IPS-18a (cell line): ENCODE data around the gene PPP1R7.

Experiments used
- H3K27ac ChIP-seq: one replicate; pipeline ENCODE4 v1.5.1; 2013; ENCODE audit warnings: low read length
- H3K27me3 ChIP-seq: one replicate; pipeline ENCODE4 v1.6.1; 2013; ENCODE audit warnings: mild to moderate bottlenecking, low read length; ENCODE audit not compliant: control insufficient read depth, insufficient read depth
- H3K36me3 ChIP-seq: one replicate; pipeline ENCODE4 v1.6.1; 2013; ENCODE audit warnings: low read depth, low read length; ENCODE audit not compliant: control insufficient read depth
- H3K4me1 ChIP-seq: one replicate; pipeline ENCODE4 v1.6.1; 2013; ENCODE audit warnings: low read depth, low read length; ENCODE audit not compliant: control insufficient read depth
- H3K4me3 ChIP-seq: one replicate; pipeline ENCODE4 v1.5.1; 2013; ENCODE audit warnings: low read length
- H3K9ac ChIP-seq: one replicate; pipeline ENCODE4 v1.6.1; 2013; ENCODE audit warnings: mild to moderate bottlenecking, low read length, moderate library complexity
- H3K9me3 ChIP-seq: one replicate; pipeline ENCODE4 v1.6.1; 2013; ENCODE audit warnings: low read depth, low read length; ENCODE audit not compliant: control insufficient read depth

Gene PPP1R7

DNA sequence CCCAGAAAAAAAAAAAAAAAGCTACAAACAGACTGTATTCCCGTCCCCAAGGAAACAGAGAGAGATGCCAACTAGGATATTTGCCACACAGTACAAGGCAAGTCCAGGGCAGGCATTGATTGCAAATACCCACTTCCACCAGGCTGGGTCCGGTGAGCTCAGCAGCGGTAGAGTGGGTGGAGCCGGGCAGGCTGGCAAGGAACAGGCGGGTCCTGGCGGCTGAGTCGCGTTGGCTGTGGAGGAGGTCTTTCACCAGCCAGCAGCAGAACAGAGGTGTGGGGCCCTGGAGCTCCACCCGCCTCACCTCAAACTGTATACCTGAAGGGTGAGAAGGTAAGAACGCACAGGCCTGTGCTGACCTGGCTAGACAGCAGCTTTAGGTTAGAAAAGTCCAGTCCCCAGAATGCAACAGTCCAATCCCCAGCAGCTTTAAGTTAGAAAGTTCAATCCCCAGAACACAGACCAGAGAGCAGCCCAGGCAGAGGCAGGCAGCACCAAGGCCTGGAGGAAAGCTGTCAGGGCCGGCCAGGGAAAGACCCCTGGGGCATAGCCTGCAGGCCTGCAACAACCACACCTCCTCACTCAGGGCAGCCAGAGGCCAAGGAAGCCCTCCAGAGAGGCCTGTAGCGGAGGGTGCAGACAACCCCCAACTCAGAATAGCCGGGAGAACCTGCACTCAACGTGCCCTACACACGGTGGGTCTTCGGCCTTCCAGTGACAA, 26.3 kb upstream of the PPP1R7 start:
- no peaks in the 10 kb centered on the region for H3K4me1 ChIP-seq
- H3K9ac ChIP-seq, result no peak overlapping the region
- no peak overlapping the region for H3K4me3 ChIP-seq
- H3K9me3 ChIP-seq, result no peaks in the 10 kb centered on the region
- no peak overlapping the region for H3K27ac ChIP-seq
- peaks cover 22% of the 10 kb centered on the region for H3K36me3 ChIP-seq
- H3K27me3 ChIP-seq, result no peaks in the 10 kb centered on the region

GRCh38 chr2:241125626-241126025, 24.6 kb upstream of the PPP1R7 start:
- Histone ChIP-seq H3K9ac (no peak overlapping the region), H3K27me3 (no peaks in the 10 kb centered on the region), H3K9me3 (no peaks in the 10 kb centered on the region), H3K36me3 (peaks cover 22% of the 10 kb centered on the region), H3K27ac (no peak overlapping the region), H3K4me3 (no peak overlapping the region), H3K4me1 (no peaks in the 10 kb centered on the region)

DNA sequence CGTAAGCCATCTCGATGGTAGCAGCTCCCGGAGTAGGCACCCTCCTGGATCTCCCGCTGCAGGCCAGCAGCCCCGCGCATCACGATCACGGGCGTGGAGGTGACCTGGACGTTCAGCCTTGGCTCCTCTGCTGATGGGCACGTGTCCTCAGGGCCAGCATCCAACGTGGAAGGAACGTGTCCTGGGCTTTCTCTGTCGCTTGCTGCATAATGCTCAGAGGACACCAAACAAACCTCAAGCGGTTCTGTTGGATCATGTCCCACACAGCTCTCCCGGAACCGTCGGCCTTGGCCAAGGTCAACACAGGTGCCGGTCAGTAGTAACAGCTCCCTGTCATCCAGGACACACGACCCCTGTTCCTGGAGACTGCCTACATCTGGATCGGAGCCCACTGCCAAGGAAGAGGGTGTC, 24.1 kb upstream of the PPP1R7 start:
- H3K4me3 ChIP-seq, result no peak overlapping the region
- H3K27ac ChIP-seq, result no peak overlapping the region
- H3K9ac ChIP-seq, result no peak overlapping the region
- H3K36me3 ChIP-seq, result peaks cover 17% of the 10 kb centered on the region
- no peaks in the 10 kb centered on the region for H3K27me3 ChIP-seq
- no peaks in the 10 kb centered on the region for H3K4me1 ChIP-seq
- no peaks in the 10 kb centered on the region for H3K9me3 ChIP-seq

DNA sequence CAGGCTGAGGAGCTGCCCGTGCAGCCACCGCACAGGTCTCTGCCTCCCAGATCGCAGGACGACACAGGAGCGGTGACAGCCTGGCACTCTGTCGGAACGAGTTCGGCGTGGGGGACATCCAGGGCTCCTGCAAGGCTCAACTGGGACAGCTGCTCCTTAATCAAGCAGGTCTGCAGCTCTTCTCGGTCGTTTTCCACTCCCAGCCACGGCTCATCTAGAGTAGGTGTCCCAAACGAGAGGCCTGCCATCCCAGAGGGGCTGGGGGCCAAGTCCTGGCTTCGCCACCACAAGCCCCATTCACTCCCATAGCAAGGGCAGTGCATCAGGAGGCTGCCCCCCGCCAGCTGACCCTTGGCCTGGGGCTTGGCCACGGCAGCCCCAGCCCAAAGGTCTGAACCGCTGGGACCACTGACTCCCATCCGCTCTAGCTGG, 23.5 kb upstream of the PPP1R7 start:
- H3K4me3 ChIP-seq, result no peak overlapping the region
- no peak overlapping the region for H3K9ac ChIP-seq
- H3K36me3 ChIP-seq, result peaks cover 11% of the 10 kb centered on the region
- H3K4me1 ChIP-seq, result no peaks in the 10 kb centered on the region
- H3K9me3 ChIP-seq, result no peaks in the 10 kb centered on the region
- no peak overlapping the region for H3K27ac ChIP-seq
- H3K27me3 ChIP-seq, result no peaks in the 10 kb centered on the region

- Histone ChIP-seq H3K4me3 (no peak overlapping the region), H3K36me3 (peaks cover 12% of the 10 kb centered on the region), H3K27ac (no peak overlapping the region), H3K9me3 (no peaks in the 10 kb centered on the region), H3K9ac (no peak overlapping the region), H3K27me3 (no peaks in the 10 kb centered on the region), H3K4me1 (no peaks in the 10 kb centered on the region)
Observed at GRCh38 chr2:241128266-241128665, 22.0 kb upstream of the PPP1R7 start.

GRCh38 chr2:241129086-241129871, 21.0 kb upstream of the PPP1R7 start:
- peaks cover 12% of the 10 kb centered on the region for H3K36me3 ChIP-seq
- H3K4me3 ChIP-seq, result no peak overlapping the region
- no peaks in the 10 kb centered on the region for H3K9me3 ChIP-seq
- no peaks in the 10 kb centered on the region for H3K4me1 ChIP-seq
- H3K27ac ChIP-seq, result no peak overlapping the region
- no peak overlapping the region for H3K9ac ChIP-seq
- no peaks in the 10 kb centered on the region for H3K27me3 ChIP-seq

- Histone ChIP-seq H3K9me3 (no peaks in the 10 kb centered on the region), H3K36me3 (peaks cover 12% of the 10 kb centered on the region), H3K4me1 (no peaks in the 10 kb centered on the region)
Observed at GRCh38 chr2:241130316-241130715, 20.0 kb upstream of the PPP1R7 start.

DNA sequence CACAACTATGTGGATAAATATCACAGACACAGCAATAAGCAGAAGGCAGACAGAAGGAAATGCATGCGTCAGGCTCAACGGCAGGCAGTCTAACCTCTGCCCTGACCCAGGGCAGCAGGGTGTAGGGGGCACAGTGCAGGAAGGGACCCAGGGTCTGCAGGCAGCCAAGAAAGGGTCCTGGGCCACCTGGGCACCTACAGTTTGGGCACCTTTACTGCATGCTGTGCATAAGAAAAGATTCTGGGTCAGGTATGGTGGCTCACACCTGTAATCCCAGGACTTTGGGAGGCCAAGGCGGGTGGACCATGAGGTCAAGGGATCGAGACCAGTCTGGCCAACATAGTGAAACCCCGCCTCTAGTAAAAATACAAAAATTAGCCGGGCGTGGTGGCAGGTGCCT, 18.7 kb upstream of the PPP1R7 start:
- H3K36me3 ChIP-seq, result peaks cover 11% of the 10 kb centered on the region
- H3K27ac ChIP-seq, result no peak overlapping the region
- H3K9me3 ChIP-seq, result no peaks in the 10 kb centered on the region
- H3K4me1 ChIP-seq, result no peaks in the 10 kb centered on the region
- H3K4me3 ChIP-seq, result no peak overlapping the region
- H3K9ac ChIP-seq, result no peak overlapping the region
- H3K27me3 ChIP-seq, result no peaks in the 10 kb centered on the region

More at GRCh38 chr2:241130316-241130715, 20.0 kb upstream of the PPP1R7 start:
- H3K27me3 ChIP-seq, result no peaks in the 10 kb centered on the region
- no peak overlapping the region for H3K9ac ChIP-seq
- H3K4me3 ChIP-seq, result no peak overlapping the region
- no peak overlapping the region for H3K27ac ChIP-seq

- Histone ChIP-seq H3K27me3 (no peaks in the 10 kb centered on the region), H3K4me3 (no peak overlapping the region), H3K4me1 (no peaks in the 10 kb centered on the region), H3K9ac (no peak overlapping the region), H3K9me3 (no peaks in the 10 kb centered on the region), H3K27ac (no peak overlapping the region), H3K36me3 (peaks cover 20% of the 10 kb centered on the region)
Observed at GRCh38 chr2:241132538-241133435, 17.5 kb upstream of the PPP1R7 start.

GRCh38 chr2:241133436-241133820, 16.8 kb upstream of the PPP1R7 start:
- Histone ChIP-seq H3K4me1 (no peaks in the 10 kb centered on the region), H3K9me3 (no peaks in the 10 kb centered on the region), H3K4me3 (no peak overlapping the region), H3K27ac (no peak overlapping the region), H3K36me3 (peaks cover 27% of the 10 kb centered on the region), H3K27me3 (no peaks in the 10 kb centered on the region), H3K9ac (no peak overlapping the region)

DNA sequence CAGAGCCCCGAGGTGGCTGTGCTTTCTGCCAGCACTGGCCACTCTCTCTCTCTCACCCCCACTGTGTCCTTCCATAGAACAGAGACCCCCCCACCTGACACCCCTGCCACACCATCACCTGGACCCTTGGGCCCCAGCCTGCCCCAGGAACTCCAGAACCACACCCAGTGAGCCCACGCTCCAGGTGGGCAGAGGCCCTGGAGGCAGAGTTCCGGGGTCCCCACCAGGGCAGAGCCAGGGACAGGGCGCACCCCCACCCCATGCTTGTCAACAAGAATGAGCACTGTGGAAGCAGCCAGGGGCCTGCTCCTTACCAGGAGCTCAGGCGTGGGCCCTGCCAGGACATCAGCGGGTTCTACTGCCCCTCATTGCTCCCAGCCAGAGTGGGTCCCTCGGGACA, 15.6 kb upstream of the PPP1R7 start:
- H3K27ac ChIP-seq, result no peak overlapping the region

More for the DNA sequence above, 15.6 kb upstream of the PPP1R7 start:
- H3K4me3 ChIP-seq, result no peak overlapping the region
- H3K9me3 ChIP-seq, result no peaks in the 10 kb centered on the region
- no peak overlapping the region for H3K9ac ChIP-seq
- peaks cover 27% of the 10 kb centered on the region for H3K36me3 ChIP-seq
- no peaks in the 10 kb centered on the region for H3K4me1 ChIP-seq
- no peaks in the 10 kb centered on the region for H3K27me3 ChIP-seq
